ENCODE data around the gene CYLC2.

Gene CYLC2

GRCh38 chr9:103041961-103042360 is 46.8 kb downstream of the CYLC2 start:
- no peak for DNase-seq (ENCODE audit: low spot score)
- CTCF ChIA-PET = interaction anchor here (0.7 kb wide), 1 partner anchor 792 kb away, joined by 3 read pairs; no protein-coding TSS in a partner anchor
- no peak for TF ChIP-seq CTCF (conservative IDR thresholded peaks at IDR 0.05; ENCODE audit: low read depth)
- no peak overlapping the region for H3K27ac ChIP-seq
- POLR2A ChIA-PET (ENCODE audit: low non-redundant PET) = no interaction called here
